Pancreas (tissue), 10 donors: ENCODE results near the gene TRIM28. TPM values are rescaled to one million over a fixed set of nuclear protein-coding genes. Genes with fewer than 3 reads are reported as not detected.

Experiments
- ATAC-seq, 4 donors: fragments of 200-7000 bp; cut with Tn5 transposase; one replicate each; pipeline versions ENCODE4 v1.8.0 to v1.9.1; 2020; ENCODE audit warnings: mild to moderate bottlenecking in 4 of 4, moderate library complexity in 4 of 4
- DNase-seq, 6 donors: peaks; one replicate each; pipeline ENCODE4 v3.0.0-alpha.2; 2020
- FAIRE-seq: peaks from 2 replicates; lab custom pipeline; 2012; peaks lifted over from hg19 to GRCh38; lab: Jason Lieb, UNC
- H3K27ac ChIP-seq, 4 donors: fragments of 200-600 bp; sonication (generic); 1 replicate in 3 of 4; 2 replicates in 1 of 4; pipeline versions ENCODE4 v1.5.0 to v1.8.0; 2020
- H3K27me3 ChIP-seq, 4 donors: fragments of 200-600 bp; one replicate each; pipeline ENCODE4 v1.8.0; 2021
- H3K36me3 ChIP-seq, 3 donors: fragments of 200-600 bp; sonication (generic) in 1 of 3; one replicate each; pipeline versions ENCODE4 v1.5.0 to v1.8.0; 2020 to 2021
- H3K4me1 ChIP-seq, 3 donors: fragments of 200-600 bp; one replicate each; pipeline ENCODE4 v1.8.0; 2021
- H3K4me3 ChIP-seq, 4 donors: fragments of 200-600 bp; sonication (generic) in 2 of 4; one replicate each; pipeline versions ENCODE4 v1.5.0 to v1.8.0; 2020 to 2021
- H3K9me3 ChIP-seq, 4 donors: fragments of 200-600 bp; one replicate each; pipeline ENCODE4 v1.8.0; 2021
- WGBS, 2 donors: extraction: QIAGEN DNeasy Blood & Tissue Kit; methylation state at CpG; one replicate each; pipeline ENCODE4 v1.1.7; 2013; 5-methylcytosine and 5-hydroxymethylcytosine counted together
- intact Hi-C, 3 donors: fragments of 100-400 bp; cut with DNase I; formaldehyde crosslinking; loops; one replicate each; pipeline versions ENCODE4 v1.11.1 to v1.14.2; 2022
- polyA plus RNA-seq, 2 donors: library from polyadenylated mRNA; stranded (reverse); fragments of 200-250 nt; gene quantifications; one replicate each; pipeline ENCODE4 v1.2.3, GENCODE V29; 2013
- total RNA-seq, 6 donors: library from RNA; stranded (reverse); fragmentation: NEBNext Ultra II Directional in 4 of 6; extraction: Animal tissue kit (Norgen Biotek cat#: 25700) in 4 of 6; gene quantifications; one replicate each; pipeline versions ENCODE4 v1.2.1 to v1.2.4, GENCODE V29; 2021 to 2023
- TF ChIP-seq, protein P1 (sequence below), 4 donors: fragments of 200-600 bp; sonication (generic) in 3 of 4; IDR thresholded peaks; one replicate each; pipeline versions ENCODE4 v1.5.0 to v1.8.0; 2021; ENCODE audit warnings: antibody characterized with exemption in 4 of 4
- donor health status: healthy with polysubstance abuse.
- donor health status: DM: no; HTN: no; CAD: no; lungs with moderate emphysema.
- donor health status: DM: no; HTN: no; CAD: no.
- donor health status: control.
- donor health status: control.
- donor health status: Bipolar disorder and iron deficiency.
- donor health status: DM: yes; HTN: yes; CAD: no.
- donor health status: DM: no; HTN: no; CAD: no.
- donor health status: DM: no; HTN: no; CAD: no.
- donor health status: DM: yes; HTN: yes; CAD: no.

Gene TRIM28
- total and polyA plus RNA-seq, 8 donors, result 128 to 212 (median 190) TPM

GRCh38 chr19:58546019-58546530 lies 2.2 kb downstream of the TRIM28 start:
- H3K27me3 ChIP-seq, result no peaks in the 10 kb centered on the region
- H3K9me3 ChIP-seq, result no peaks in the 10 kb centered on the region
- no peak for FAIRE-seq
- H3K36me3 ChIP-seq, result peaks cover 11 to 41% (median 29%) of the 10 kb centered on the region in 3 donors
- TF ChIP-seq, protein P1, sequence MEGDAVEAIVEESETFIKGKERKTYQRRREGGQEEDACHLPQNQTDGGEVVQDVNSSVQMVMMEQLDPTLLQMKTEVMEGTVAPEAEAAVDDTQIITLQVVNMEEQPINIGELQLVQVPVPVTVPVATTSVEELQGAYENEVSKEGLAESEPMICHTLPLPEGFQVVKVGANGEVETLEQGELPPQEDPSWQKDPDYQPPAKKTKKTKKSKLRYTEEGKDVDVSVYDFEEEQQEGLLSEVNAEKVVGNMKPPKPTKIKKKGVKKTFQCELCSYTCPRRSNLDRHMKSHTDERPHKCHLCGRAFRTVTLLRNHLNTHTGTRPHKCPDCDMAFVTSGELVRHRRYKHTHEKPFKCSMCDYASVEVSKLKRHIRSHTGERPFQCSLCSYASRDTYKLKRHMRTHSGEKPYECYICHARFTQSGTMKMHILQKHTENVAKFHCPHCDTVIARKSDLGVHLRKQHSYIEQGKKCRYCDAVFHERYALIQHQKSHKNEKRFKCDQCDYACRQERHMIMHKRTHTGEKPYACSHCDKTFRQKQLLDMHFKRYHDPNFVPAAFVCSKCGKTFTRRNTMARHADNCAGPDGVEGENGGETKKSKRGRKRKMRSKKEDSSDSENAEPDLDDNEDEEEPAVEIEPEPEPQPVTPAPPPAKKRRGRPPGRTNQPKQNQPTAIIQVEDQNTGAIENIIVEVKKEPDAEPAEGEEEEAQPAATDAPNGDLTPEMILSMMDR (IDR thresholded peaks at IDR 0.05), result no peak
- ATAC-seq, result no peak
- intact Hi-C loops, result no loop called here
- no peak for DNase-seq
- no peak overlapping the region for H3K27ac ChIP-seq
- WGBS, 2 donors, result 0 to 3% methylated on average over 1 of the region's 1 CpG
- peaks cover 0 to 13% (median 8%) of the 10 kb centered on the region in 3 donors for H3K4me1 ChIP-seq
- H3K4me3 ChIP-seq, result peak overlapping the region; percentile 80 to 93 (median 84)

DNA sequence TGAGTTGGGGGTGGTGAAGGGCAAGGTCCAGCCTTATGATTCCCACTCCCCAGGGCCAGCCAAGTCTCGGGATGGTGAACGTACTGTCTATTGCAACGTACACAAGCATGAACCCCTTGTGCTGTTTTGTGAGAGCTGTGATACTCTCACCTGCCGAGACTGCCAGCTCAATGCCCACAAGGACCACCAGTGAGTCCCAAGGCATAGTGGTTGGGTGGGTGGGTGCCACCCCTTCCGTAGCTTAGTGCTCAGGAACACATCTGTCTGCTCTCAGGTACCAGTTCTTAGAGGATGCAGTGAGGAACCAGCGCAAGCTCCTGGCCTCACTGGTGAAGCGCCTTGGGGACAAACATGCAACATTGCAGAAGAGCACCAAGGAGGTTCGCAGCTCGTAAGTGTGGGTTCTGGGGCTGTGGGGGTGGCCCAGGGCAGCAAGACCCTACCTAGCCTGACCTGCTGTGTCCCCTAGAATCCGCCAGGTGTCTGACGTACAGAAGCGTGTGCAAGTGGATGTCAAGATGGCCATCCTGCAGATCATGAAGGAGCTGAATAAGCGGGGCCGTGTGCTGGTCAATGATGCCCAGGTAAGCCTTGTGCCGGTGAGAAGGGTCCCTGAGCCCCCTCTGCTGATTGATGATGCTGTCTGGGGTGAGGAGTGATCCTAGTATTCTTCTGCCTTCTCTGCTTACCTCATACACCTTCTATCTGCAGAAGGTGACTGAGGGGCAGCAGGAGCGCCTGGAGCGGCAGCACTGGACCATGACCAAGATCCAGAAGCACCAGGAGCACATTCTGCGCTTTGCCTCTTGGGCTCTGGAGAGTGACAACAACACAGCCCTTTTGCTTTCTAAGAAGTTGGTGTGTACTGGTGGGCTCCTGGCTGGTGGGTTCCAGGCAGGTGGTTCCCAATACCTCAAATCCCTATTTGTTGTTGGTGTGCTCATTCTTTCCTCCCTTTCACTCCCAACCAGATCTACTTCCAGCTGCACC lies 3.8 kb downstream of the TRIM28 start:
- 89 to 92% methylated on average over 18 of the region's 18 CpGs for WGBS, 2 donors
- Histone ChIP-seq H3K9me3 (no peaks in the 10 kb centered on the region), H3K4me1 (peaks cover 0 to 13% (median 8%) of the 10 kb centered on the region in 3 donors), H3K36me3 (peaks cover 11 to 52% (median 29%) of the 10 kb centered on the region in 3 donors), H3K27me3 (no peaks in the 10 kb centered on the region), H3K27ac (no peak overlapping the region), H3K4me3 (no peak overlapping the region)
- DNase-seq, result no peak
- TF ChIP-seq, protein P1 (IDR thresholded peaks at IDR 0.05), result no peak
- FAIRE-seq, result no peak
- intact Hi-C loops, result no loop called here
- ATAC-seq, result no peak

DNA sequence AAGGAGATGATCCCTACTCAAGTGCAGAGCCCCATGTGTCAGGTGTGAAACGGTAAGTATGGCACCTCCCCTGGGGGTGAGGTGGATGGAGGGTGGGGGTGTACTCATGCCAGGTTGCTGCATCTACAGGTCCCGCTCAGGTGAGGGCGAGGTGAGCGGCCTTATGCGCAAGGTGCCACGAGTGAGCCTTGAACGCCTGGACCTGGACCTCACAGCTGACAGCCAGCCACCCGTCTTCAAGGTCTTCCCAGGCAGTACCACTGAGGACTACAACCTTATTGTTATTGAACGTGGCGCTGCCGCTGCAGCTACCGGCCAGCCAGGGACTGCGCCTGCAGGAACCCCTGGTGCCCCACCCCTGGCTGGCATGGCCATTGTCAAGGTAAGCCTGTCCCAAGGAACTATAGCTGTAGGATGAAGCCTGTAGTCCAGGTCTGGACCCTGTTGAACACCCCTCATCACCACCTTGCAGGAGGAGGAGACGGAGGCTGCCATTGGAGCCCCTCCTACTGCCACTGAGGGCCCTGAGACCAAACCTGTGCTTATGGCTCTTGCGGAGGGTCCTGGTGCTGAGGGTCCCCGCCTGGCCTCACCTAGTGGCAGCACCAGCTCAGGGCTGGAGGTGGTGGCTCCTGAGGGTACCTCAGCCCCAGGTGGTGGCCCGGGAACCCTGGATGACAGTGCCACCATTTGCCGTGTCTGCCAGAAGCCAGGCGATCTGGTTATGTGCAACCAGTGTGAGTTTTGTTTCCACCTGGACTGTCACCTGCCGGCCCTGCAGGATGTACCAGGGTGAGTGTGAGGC lies 5.2 kb downstream of the TRIM28 start:
- Histone ChIP-seq H3K4me3 (no peak overlapping the region), H3K27me3 (no peaks in the 10 kb centered on the region), H3K9me3 (no peaks in the 10 kb centered on the region), H3K36me3 (peaks cover 11 to 52% (median 29%) of the 10 kb centered on the region in 3 donors), H3K27ac (no peak overlapping the region), H3K4me1 (peaks cover 0 to 18% (median 13%) of the 10 kb centered on the region in 3 donors)
- ATAC-seq, result no peak
- peak in 2 of 6 donors; percentile 17 to 58 for DNase-seq
- WGBS, 2 donors, result 89 to 90% methylated on average over 20 of the region's 20 CpGs
- TF ChIP-seq, protein P1 (IDR thresholded peaks at IDR 0.05), result no peak
- no peak for FAIRE-seq
- intact Hi-C loops, result no loop called here

DNA sequence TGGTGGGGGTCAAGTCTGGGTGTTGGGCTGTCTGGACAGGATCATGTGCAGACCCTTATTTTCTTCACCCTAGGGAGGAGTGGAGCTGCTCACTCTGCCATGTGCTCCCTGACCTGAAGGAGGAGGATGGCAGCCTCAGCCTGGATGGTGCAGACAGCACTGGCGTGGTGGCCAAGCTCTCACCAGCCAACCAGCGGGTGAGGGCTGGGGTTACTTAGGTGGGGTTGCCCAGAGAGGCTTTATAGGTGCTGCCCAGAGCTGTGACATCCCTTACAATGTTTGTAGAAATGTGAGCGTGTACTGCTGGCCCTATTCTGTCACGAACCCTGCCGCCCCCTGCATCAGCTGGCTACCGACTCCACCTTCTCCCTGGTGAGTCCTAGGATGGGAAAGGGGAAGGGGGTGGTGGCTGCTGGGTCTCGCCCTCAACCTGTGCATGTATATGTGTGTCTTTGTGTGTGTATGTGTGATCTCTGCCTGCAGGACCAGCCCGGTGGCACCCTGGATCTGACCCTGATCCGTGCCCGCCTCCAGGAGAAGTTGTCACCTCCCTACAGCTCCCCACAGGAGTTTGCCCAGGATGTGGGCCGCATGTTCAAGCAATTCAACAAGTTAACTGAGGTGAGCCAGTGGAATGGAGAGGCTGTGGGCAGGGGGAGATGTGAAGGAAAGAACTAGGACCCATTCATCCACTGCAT lies 5.9 kb downstream of the TRIM28 start:
- 88 to 94% methylated on average over 11 of the region's 11 CpGs for WGBS, 2 donors
- Histone ChIP-seq H3K36me3 (peaks cover 11 to 52% (median 29%) of the 10 kb centered on the region in 3 donors), H3K27me3 (no peaks in the 10 kb centered on the region), H3K4me1 (peaks cover 0 to 21% (median 14%) of the 10 kb centered on the region in 3 donors), H3K9me3 (no peaks in the 10 kb centered on the region), H3K27ac (no peak overlapping the region), H3K4me3 (no peak overlapping the region)
- TF ChIP-seq, protein P1 (IDR thresholded peaks at IDR 0.05), result no peak
- intact Hi-C loops, result no loop called here
- FAIRE-seq, result no peak
- DNase-seq, result no peak
- ATAC-seq, result no peak
